Right lobe of liver (tissue), 4 donors: Measurements from ENCODE around the gene HHAT.

Source experiments
- CTCF ChIP-seq, 4 donors: fragments of 200-600 bp in 3 of 4; fragments of 450-650 bp in 1 of 4; IDR thresholded peaks; one replicate each; pipeline versions ENCODE4 v1.5.1 to v1.8.0; 2016 to 2022; ENCODE audit warnings: antibody characterized with exemption in 4 of 4, mild to moderate bottlenecking in 2 of 4
- POLR2A ChIP-seq: fragments of 450-650 bp; IDR thresholded peaks from one replicate; pipeline ENCODE4 v1.6.1; 2017; ENCODE audit warnings: antibody characterized with exemption, mild to moderate bottlenecking
- donor health status: DM: no; HTN: no; CAD: no.
- donor health status: DM: no; HTN: no; CAD: no.
- donor health status: DM: no; HTN: yes; CAD: no.

- TF ChIP-seq CTCF (IDR thresholded peaks at IDR 0.05) = no peak
- TF ChIP-seq POLR2A = no peak
Observed at GRCh38 chr1:210499956-210500355, 171.3 kb downstream of the HHAT start.
